Inflammatory macrophage treated with lipopolysaccharide for 1 hour (primary cell): ENCODE measurements around the gene NME1.
A peak's percentile ranks its signal among the peaks of the same experiment; 100 is the strongest.
"Not testable (repeated sequence)": the region's sequence is repeated elsewhere in the genome, so short reads cannot be mapped to it uniquely, and the experiment has no call there.

Experiments
- DNase-seq, 2 donors: peaks; one replicate each; pipeline ENCODE4 v3.0.0-alpha.2; 2020 to 2022

The NME1 gene

GRCh38 chr17:51147650-51148049 is 5.7 kb upstream of the NME1 start:
- peak; percentile 70 to 84 for DNase-seq

GRCh38 chr17:51149163-51149562 is 4.2 kb upstream of the NME1 start:
- DNase-seq = no peak

- no peak for DNase-seq
Measured at GRCh38 chr17:51150932-51151331, 2.4 kb upstream of the NME1 start.

- peak; percentile 37 to 46 for DNase-seq
Measured at GRCh38 chr17:51152766-51153209, 571 bp upstream of the NME1 start.

- no peak for DNase-seq
Measured at GRCh38 chr17:51154176-51154575, 817 bp downstream of the NME1 start.

GRCh38 chr17:51155416-51155815 is 2.1 kb downstream of the NME1 start:
- no peak for DNase-seq

GRCh38 chr17:51159604-51160003 is 6.2 kb downstream of the NME1 start:
- no peak for DNase-seq

- DNase-seq = no peak
Measured at GRCh38 chr17:51161541-51161940, 8.2 kb downstream of the NME1 start.

- DNase-seq = no peak
Measured at GRCh38 chr17:51164911-51165679, 11.7 kb downstream of the NME1 start.

GRCh38 chr17:51165680-51166197 is 12.4 kb downstream of the NME1 start:
- no peak for DNase-seq

GRCh38 chr17:51166198-51166986 is 13.0 kb downstream of the NME1 start, which contains the start of gene NME2:
NME2 (plus strand) TSS chr17:51166411; CDS start chr17:51166831, 420 bp downstream.
- DNase-seq = peak; percentile 80 to 81

GRCh38 chr17:51166987-51167931 is 13.9 kb downstream of the NME1 start:
- peak; percentile 26 to 42 for DNase-seq

GRCh38 chr17:51169340-51169739 is 16.0 kb downstream of the NME1 start:
- no peak for DNase-seq

- no peak for DNase-seq
Measured at GRCh38 chr17:51170736-51171135, 17.4 kb downstream of the NME1 start.

- not testable (repeated sequence) for DNase-seq
Measured at GRCh38 chr17:51172030-51172429, 18.7 kb downstream of the NME1 start.

- no peak for DNase-seq
Measured at GRCh38 chr17:51180486-51180885, 27.1 kb downstream of the NME1 start.

- DNase-seq = no peak
Measured at GRCh38 chr17:51184124-51184523, 30.8 kb downstream of the NME1 start.

GRCh38 chr17:51185763-51186332 is 32.5 kb downstream of the NME1 start:
- no peak for DNase-seq

GRCh38 chr17:51188271-51188833 is 35.0 kb downstream of the NME1 start:
- DNase-seq = no peak

- DNase-seq = no peak
Measured at GRCh38 chr17:51189162-51189561, 35.8 kb downstream of the NME1 start.

- no peak for DNase-seq
Measured at GRCh38 chr17:51189628-51190027, 36.3 kb downstream of the NME1 start.

- no peak for DNase-seq
Measured at GRCh38 chr17:51191895-51192294, 38.5 kb downstream of the NME1 start.
